HepG2 (cell line): ENCODE data around the gene PAFAH1B2. TPM values are rescaled to one million over a fixed set of nuclear protein-coding genes. Genes with fewer than 3 reads are reported as not detected.

Source experiments
- ATAC-seq: fragments of 200-7000 bp; cut with Tn5 transposase; 3 replicates; pipeline ENCODE4 v1.9.1; 2020; ENCODE audit warnings: mild to moderate bottlenecking, moderate library complexity
- BruUV-seq: library from RNA; stranded (reverse); fragments of 400-500 nt; replicated peaks from 2 replicates; lab custom pipeline; 2021; lab: Mats Ljungman, UMichigan
- CTCF ChIA-PET: fragments of 300-600 bp; formaldehyde crosslinking; extraction: SDS; loops from one replicate; lab custom pipeline; 2021; ENCODE audit warnings: low total read pairs, inconsistent platforms, low intra/inter-chr PET ratio; lab: Yijun Ruan, JAX
- POLR2A ChIA-PET: fragments of 350-600 bp; sonication (Branson Sonifier 250); formaldehyde crosslinking; loops from one replicate; lab custom pipeline; 2020; ENCODE audit warnings: antibody characterized with exemption, inconsistent platforms; lab: Yijun Ruan, JAX
- DNase-seq: peaks from one replicate; pipeline ENCODE4 v3.0.0-alpha.2; 2015; ENCODE audit warnings: low spot score
- FAIRE-seq: peaks from 3 replicates; lab custom pipeline; 2011; peaks lifted over from hg19 to GRCh38; lab: Jason Lieb, UNC
- H2AFZ ChIP-seq: one replicate; pipeline ENCODE4 v1.6.1; 2011; ENCODE audit warnings: low read length, inconsistent platforms
- H3K27ac ChIP-seq: fragments of 300-600 bp; 3 replicates; pipeline ENCODE4 v1.8.0; 2011; ENCODE audit warnings: mixed run types, mild to moderate bottlenecking, mixed read lengths, low read length, inconsistent platforms; ENCODE audit not compliant: insufficient read depth; ENCODE audit errors: extremely low read length
- H3K27me3 ChIP-seq, 2 experiments: fragments of 200-600 bp in 1 of 2; 2 replicates in 1 of 2; 3 replicates in 1 of 2; pipeline versions ENCODE4 v1.6.0 to v1.8.0; 2011; ENCODE audit warnings: low read length in 2 of 2, mild to moderate bottlenecking in 2 of 2, moderate library complexity in 2 of 2, inconsistent platforms in 1 of 2; ENCODE audit not compliant: insufficient read depth in 2 of 2, control insufficient read depth in 1 of 2
- H3K36me3 ChIP-seq, 2 experiments: fragments of 200-600 bp in 1 of 2; replicated peaks in 1 of 2; 2 replicates in 1 of 2; 3 replicates in 1 of 2; pipeline versions ENCODE4 v1.5.1 to v1.8.0; 2011; ENCODE audit warnings: low read length in 2 of 2, inconsistent platforms in 1 of 2; ENCODE audit not compliant: insufficient read depth in 2 of 2, control insufficient read depth in 1 of 2
- H3K4me1 ChIP-seq: 2 replicates; pipeline ENCODE4 v1.5.1; 2012; ENCODE audit warnings: low read length, inconsistent platforms; ENCODE audit not compliant: insufficient read depth
- H3K4me2 ChIP-seq: 2 replicates; pipeline ENCODE4 v1.6.0; 2011; ENCODE audit warnings: low read depth, low read length, inconsistent platforms
- H3K4me3 ChIP-seq, 3 experiments: fragments of 200-600 bp in 1 of 3; sonication (generic), shearing (Covaris generic) in 1 of 3; replicated peaks in 1 of 3; 2 replicates each; pipeline ENCODE4 v1.5.1; 2011 to 2016; ENCODE audit warnings: low read length in 3 of 3, inconsistent platforms in 2 of 3, low read depth in 2 of 3, mild to moderate bottlenecking in 2 of 3, control low read depth in 1 of 3, mixed read lengths in 1 of 3; ENCODE audit not compliant: insufficient read depth in 1 of 3
- H3K79me2 ChIP-seq: one replicate; pipeline ENCODE4 v1.6.1; 2011; ENCODE audit warnings: low read length, inconsistent platforms; ENCODE audit not compliant: insufficient read depth
- H3K9ac ChIP-seq: 2 replicates; pipeline ENCODE4 v1.6.0; 2011; ENCODE audit warnings: mild to moderate bottlenecking, low read depth, low read length, inconsistent platforms; ENCODE audit not compliant: insufficient read depth
- H3K9me3 ChIP-seq: 2 replicates; pipeline ENCODE4 v1.5.1; 2012; ENCODE audit warnings: mild to moderate bottlenecking, low read length
- H4K20me1 ChIP-seq: 2 replicates; pipeline ENCODE4 v1.6.0; 2011; ENCODE audit warnings: inconsistent platforms, mild to moderate bottlenecking, low read length, moderate library complexity; ENCODE audit not compliant: insufficient read depth
- REL ChIP-seq: sonication (generic); formaldehyde crosslinking; conservative IDR thresholded peaks from 2 replicates; pipeline ENCODE4 v1.8.0; 2022; ENCODE audit warnings: mild to moderate bottlenecking, missing genetic modification reagents, moderate library complexity
- RXRA ChIP-seq: sonication (generic); formaldehyde crosslinking; IDR thresholded peaks from 2 replicates; pipeline ENCODE4 v1.5.1; 2020; ENCODE audit warnings: missing genetic modification reagents
- SMC3 ChIP-seq: IDR thresholded peaks from 2 replicates; pipeline ENCODE4 v1.6.1; 2011; ENCODE audit warnings: low read length, improper control_type of control experiment
- SRY ChIP-seq: sonication (generic); formaldehyde crosslinking; IDR thresholded peaks from 2 replicates; pipeline ENCODE4 v1.8.0; 2022; ENCODE audit warnings: mild to moderate bottlenecking, missing genetic modification reagents
- THYN1 ChIP-seq: sonication (generic); formaldehyde crosslinking; IDR thresholded peaks from 2 replicates; pipeline ENCODE4 v1.8.1; 2023; ENCODE audit warnings: low read depth, mild to moderate bottlenecking, moderate library complexity, missing genetic modification reagents, borderline replicate concordance
- ZFY ChIP-seq: sonication (generic); formaldehyde crosslinking; IDR thresholded peaks from 2 replicates; pipeline ENCODE4 v1.4.0; 2020; ENCODE audit warnings: missing genetic modification reagents
- ZNF746 ChIP-seq: sonication (generic); formaldehyde crosslinking; IDR thresholded peaks from 2 replicates; pipeline ENCODE4 v1.8.0; 2022; ENCODE audit warnings: mild to moderate bottlenecking, missing genetic modification reagents
- WGBS: methylation state at CpG from one replicate; pipeline ENCODE4 v1.1.6; 2017; ENCODE audit warnings: low lambda C conversion rate; 5-methylcytosine and 5-hydroxymethylcytosine counted together
- in situ Hi-C: cut with HindIII; loops from 2 replicates; pipeline ENCODE4 v1.10.0; 2017; ENCODE audit warnings: low pct_unique_long_range_greater_than_20kb; ENCODE audit not compliant: extremely low pct_ligation_motif_present
- intact Hi-C: fragments of 100-400 bp; cut with micrococcal nuclease; formaldehyde crosslinking; loops from one replicate; pipeline ENCODE4 v1.10.0; 2022; ENCODE audit not compliant: unreplicated experiment
- polyA plus RNA-seq, 8 experiments: library from polyadenylated mRNA; depleted of rRNA in 3 of 8; stranded (reverse) in 7 of 8; unstranded in 1 of 8; fragments of >200 nt; fragmentation: Illumina TruSeq in 4 of 8; extraction: Trizol in 4 of 8; gene quantifications; 2 replicates each; pipeline versions ENCODE4 v1.2.1 to v1.2.3, GENCODE V29; 2011 to 2016; ENCODE audit warnings: low read depth in 4 of 8, missing spikeins in 1 of 8, mixed read lengths in 1 of 8; ENCODE audit not compliant: insufficient read depth in 1 of 8
- total RNA-seq, 5 experiments: library from RNA; depleted of rRNA; stranded (reverse); fragments of >200 nt; fragmentation: Illumina TruSeq; extraction: Trizol; gene quantifications; 2 replicates each; pipeline ENCODE4 v1.2.3, GENCODE V29; 2016; ENCODE audit warnings: low read depth in 1 of 5
- TF ChIP-seq, protein P1 (sequence below), 2 experiments: sonication (generic) in 1 of 2; formaldehyde crosslinking in 1 of 2; IDR thresholded peaks; 2 replicates each; pipeline versions ENCODE4 v1.6.1 to v1.9.0; 2014 to 2022; ENCODE audit warnings: antibody characterized with exemption in 1 of 2, borderline replicate concordance in 1 of 2, inconsistent platforms in 1 of 2, low read depth in 1 of 2, missing genetic modification reagents in 1 of 2
- TF ChIP-seq, protein P2 (sequence below), 2 experiments: sonication (generic) in 1 of 2; formaldehyde crosslinking in 1 of 2; IDR thresholded peaks; 2 replicates each; pipeline versions ENCODE4 v1.4.0 to v1.6.1; 2016 to 2020; ENCODE audit warnings: borderline replicate concordance in 1 of 2, low read depth in 1 of 2, mild to moderate bottlenecking in 1 of 2, missing genetic modification reagents in 1 of 2
- TF ChIP-seq, protein P3 (sequence below): sonication (generic); formaldehyde crosslinking; IDR thresholded peaks from 2 replicates; pipeline ENCODE4 v1.4.0; 2020; ENCODE audit warnings: mild to moderate bottlenecking, missing genetic modification reagents

Gene PAFAH1B2
- total and polyA plus RNA-seq, 2 of the 13 experiments (the other 11 are each of a cell fraction or from before 2014, with no cell fraction given) = 28.8 to 104 TPM

DNA sequence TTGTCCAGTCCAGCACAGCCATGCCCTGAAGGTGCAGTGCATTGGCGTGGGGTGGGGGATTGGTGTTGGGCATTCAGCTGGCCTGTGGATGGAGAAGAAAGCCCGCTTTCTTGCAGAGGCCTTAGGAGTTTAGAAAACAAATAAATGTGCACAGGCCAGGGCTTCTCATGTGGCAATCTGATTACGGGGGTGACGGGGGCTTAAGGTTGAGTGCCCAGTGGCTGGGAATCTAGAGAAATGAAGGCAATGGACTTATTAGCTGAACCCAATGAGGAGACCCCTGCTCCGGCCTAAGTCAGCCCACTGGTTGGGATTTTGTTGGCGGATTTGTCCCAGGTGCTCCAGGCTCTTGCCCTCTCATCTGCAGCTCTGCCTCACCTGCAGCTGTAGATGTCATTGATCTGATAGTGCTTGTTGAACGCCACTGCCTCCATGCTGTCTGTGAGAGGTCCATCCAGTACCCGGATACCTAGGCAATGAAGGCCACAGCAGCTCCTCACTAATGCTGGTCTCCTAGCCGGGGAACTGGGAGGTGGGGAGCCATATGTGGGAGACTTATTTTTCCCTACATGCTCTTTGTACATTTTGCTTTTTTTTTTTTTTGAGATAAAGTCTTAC, 81.6 kb downstream of the PAFAH1B2 start:
- intact Hi-C loops = loop anchor here (1.0 to 10.0 kb wide), 4 partner anchors 24 to 346 kb away; no protein-coding TSS in a partner anchor
- TF ChIP-seq, protein P1, sequence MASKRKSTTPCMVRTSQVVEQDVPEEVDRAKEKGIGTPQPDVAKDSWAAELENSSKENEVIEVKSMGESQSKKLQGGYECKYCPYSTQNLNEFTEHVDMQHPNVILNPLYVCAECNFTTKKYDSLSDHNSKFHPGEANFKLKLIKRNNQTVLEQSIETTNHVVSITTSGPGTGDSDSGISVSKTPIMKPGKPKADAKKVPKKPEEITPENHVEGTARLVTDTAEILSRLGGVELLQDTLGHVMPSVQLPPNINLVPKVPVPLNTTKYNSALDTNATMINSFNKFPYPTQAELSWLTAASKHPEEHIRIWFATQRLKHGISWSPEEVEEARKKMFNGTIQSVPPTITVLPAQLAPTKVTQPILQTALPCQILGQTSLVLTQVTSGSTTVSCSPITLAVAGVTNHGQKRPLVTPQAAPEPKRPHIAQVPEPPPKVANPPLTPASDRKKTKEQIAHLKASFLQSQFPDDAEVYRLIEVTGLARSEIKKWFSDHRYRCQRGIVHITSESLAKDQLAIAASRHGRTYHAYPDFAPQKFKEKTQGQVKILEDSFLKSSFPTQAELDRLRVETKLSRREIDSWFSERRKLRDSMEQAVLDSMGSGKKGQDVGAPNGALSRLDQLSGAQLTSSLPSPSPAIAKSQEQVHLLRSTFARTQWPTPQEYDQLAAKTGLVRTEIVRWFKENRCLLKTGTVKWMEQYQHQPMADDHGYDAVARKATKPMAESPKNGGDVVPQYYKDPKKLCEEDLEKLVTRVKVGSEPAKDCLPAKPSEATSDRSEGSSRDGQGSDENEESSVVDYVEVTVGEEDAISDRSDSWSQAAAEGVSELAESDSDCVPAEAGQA (IDR thresholded peaks at IDR 0.05; ENCODE audit: low read depth) = no peak
- TF ChIP-seq, protein P1 (CRISPR knock-in tag; IDR thresholded peaks at IDR 0.05; ENCODE audit: borderline replicate concordance) = no peak
- TF ChIP-seq RXRA (no peak), ZNF746 (CRISPR knock-in tag) (no peak), REL (CRISPR knock-in tag) (no peak), ZFY (CRISPR knock-in tag) (no peak), THYN1 (CRISPR knock-in tag) (no peak), SRY (CRISPR knock-in tag) (no peak), SMC3 (no peak)
- TF ChIP-seq, protein P2, sequence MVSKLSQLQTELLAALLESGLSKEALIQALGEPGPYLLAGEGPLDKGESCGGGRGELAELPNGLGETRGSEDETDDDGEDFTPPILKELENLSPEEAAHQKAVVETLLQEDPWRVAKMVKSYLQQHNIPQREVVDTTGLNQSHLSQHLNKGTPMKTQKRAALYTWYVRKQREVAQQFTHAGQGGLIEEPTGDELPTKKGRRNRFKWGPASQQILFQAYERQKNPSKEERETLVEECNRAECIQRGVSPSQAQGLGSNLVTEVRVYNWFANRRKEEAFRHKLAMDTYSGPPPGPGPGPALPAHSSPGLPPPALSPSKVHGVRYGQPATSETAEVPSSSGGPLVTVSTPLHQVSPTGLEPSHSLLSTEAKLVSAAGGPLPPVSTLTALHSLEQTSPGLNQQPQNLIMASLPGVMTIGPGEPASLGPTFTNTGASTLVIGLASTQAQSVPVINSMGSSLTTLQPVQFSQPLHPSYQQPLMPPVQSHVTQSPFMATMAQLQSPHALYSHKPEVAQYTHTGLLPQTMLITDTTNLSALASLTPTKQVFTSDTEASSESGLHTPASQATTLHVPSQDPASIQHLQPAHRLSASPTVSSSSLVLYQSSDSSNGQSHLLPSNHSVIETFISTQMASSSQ (IDR thresholded peaks at IDR 0.05; ENCODE audit: low read depth) = no peak
- TF ChIP-seq, protein P2 (CRISPR knock-in tag; IDR thresholded peaks at IDR 0.05; ENCODE audit: borderline replicate concordance) = no peak
- TF ChIP-seq, protein P3, sequence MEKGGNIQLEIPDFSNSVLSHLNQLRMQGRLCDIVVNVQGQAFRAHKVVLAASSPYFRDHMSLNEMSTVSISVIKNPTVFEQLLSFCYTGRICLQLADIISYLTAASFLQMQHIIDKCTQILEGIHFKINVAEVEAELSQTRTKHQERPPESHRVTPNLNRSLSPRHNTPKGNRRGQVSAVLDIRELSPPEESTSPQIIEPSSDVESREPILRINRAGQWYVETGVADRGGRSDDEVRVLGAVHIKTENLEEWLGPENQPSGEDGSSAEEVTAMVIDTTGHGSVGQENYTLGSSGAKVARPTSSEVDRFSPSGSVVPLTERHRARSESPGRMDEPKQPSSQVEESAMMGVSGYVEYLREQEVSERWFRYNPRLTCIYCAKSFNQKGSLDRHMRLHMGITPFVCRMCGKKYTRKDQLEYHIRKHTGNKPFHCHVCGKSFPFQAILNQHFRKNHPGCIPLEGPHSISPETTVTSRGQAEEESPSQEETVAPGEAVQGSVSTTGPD (CRISPR knock-in tag) = no peak

More for the DNA sequence above, 81.6 kb downstream of the PAFAH1B2 start:
- BruUV-seq = no TSS peak
- H3K79me2 ChIP-seq = no peaks in the 10 kb centered on the region
- 98% methylated on average over 6 of the region's 9 CpGs for WGBS
- in situ Hi-C loops = no loop called here
- DNase-seq (no peak), ATAC-seq (no peak), FAIRE-seq (no peak)
- no peak overlapping the region for H2AFZ ChIP-seq
- no peak overlapping the region for H3K27ac ChIP-seq
- no peak overlapping the region for H3K4me2 ChIP-seq
- H3K9me3 ChIP-seq = no peaks in the 10 kb centered on the region
- H3K4me1 ChIP-seq = peaks cover 24% of the 10 kb centered on the region
- CTCF ChIA-PET = interaction anchor here (0.5 to 3.0 kb wide), 4 partner anchors 28 to 434 kb away, joined by 3 to 32 read pairs (median 5); partner anchors contain the start of gene APOA5
- H3K4me3 ChIP-seq = no peak overlapping the region
- no peaks in the 10 kb centered on the region for H3K27me3 ChIP-seq
- POLR2A ChIA-PET = interaction anchor here (1.0 kb wide), 2 partner anchors 31 to 82 kb away, joined by 3 to 4 read pairs; partner anchors contain the start of gene PAFAH1B2
- H4K20me1 ChIP-seq = no peaks in the 10 kb centered on the region
- no peak overlapping the region for H3K9ac ChIP-seq
- H3K36me3 ChIP-seq = peaks cover 2 to 9% of the 10 kb centered on the region in 2 experiments; a peak in 1 of 5 replicates
